ENCODE results near the gene MAP3K19. TPM values are rescaled to one million over a fixed set of nuclear protein-coding genes. Genes with fewer than 3 reads are reported as not detected.

MAP3K19 gene
- total and polyA plus RNA-seq, 2 of the 8 experiments (the other 6 are each of a cell fraction or from before 2014, with no cell fraction given), result not detected

Other genes starting within 250 kb of the MAP3K19 start
- not detected in 2 replicates for gene ACMSD, start 208.8 kb downstream of the MAP3K19 start, total RNA-seq (2021; fragmentation: NEBNext Ultra II Directional; extraction: Animal tissue kit (Norgen Biotek cat#: 25700))
- not detected in 2 replicates for gene ACMSD, start 208.8 kb downstream of the MAP3K19 start, polyA plus RNA-seq (2011; rRNA removed)
- gene CCNT2, start 128.6 kb downstream of the MAP3K19 start, total RNA-seq (2021; fragmentation: NEBNext Ultra II Directional; extraction: Animal tissue kit (Norgen Biotek cat#: 25700)), result 38.3 and 39.7 TPM in 2 replicates
- 13.0 and 17.7 TPM in 2 replicates for gene CCNT2, start 128.6 kb downstream of the MAP3K19 start, polyA plus RNA-seq (2011; rRNA removed)
- 25.7 and 28.6 TPM in 2 replicates for gene RAB3GAP1, start 4.8 kb upstream of the MAP3K19 start, total RNA-seq (2021; fragmentation: NEBNext Ultra II Directional; extraction: Animal tissue kit (Norgen Biotek cat#: 25700))
- gene RAB3GAP1, start 4.8 kb upstream of the MAP3K19 start, polyA plus RNA-seq (2011; rRNA removed), result 7.3 and 9.8 TPM in 2 replicates

All from H1 (cell line).